Hematopoietic multipotent progenitor cell (in vitro differentiated cells): Measurements from ENCODE around the gene TBCE. TPM values are rescaled to one million over a fixed set of nuclear protein-coding genes. Genes with fewer than 3 reads are reported as not detected.
A peak's percentile ranks its signal among the peaks of the same experiment; 100 is the strongest.

Source experiments
- DNase-seq, 3 donors: peaks; one replicate each; pipeline ENCODE4 v3.0.0-alpha.2; 2011 to 2015; ENCODE audit warnings: low read depth in 2 of 3, low spot score in 2 of 3
- total RNA-seq: library from RNA; depleted of rRNA; stranded (reverse); fragments of >200 nt; gene quantifications from one replicate; pipeline ENCODE4 v1.2.3, GENCODE V29; 2012

Gene TBCE
- total RNA-seq, 1 donor: 11.8 TPM

- no peak for DNase-seq
Measured at GRCh38 chr1:235407419-235407818, 40.2 kb downstream of the TBCE start.

- no peak for DNase-seq
Measured at GRCh38 chr1:235408503-235408960, 41.3 kb downstream of the TBCE start.

GRCh38 chr1:235409042-235409820, 42.0 kb downstream of the TBCE start:
- DNase-seq: no peak

GRCh38 chr1:235410467-235410866, 43.2 kb downstream of the TBCE start:
- DNase-seq: no peak

- DNase-seq: peak in 1 of 3 donors; percentile 13
Measured at GRCh38 chr1:235411489-235412486, 44.6 kb downstream of the TBCE start.

- DNase-seq: peak; percentile 28 to 84 (median 71)
Measured at GRCh38 chr1:235415008-235415904, 48.0 kb downstream of the TBCE start.

GRCh38 chr1:235416662-235417049, 49.4 kb downstream of the TBCE start:
- no peak for DNase-seq

- peak; percentile 47 to 80 (median 61) for DNase-seq
Measured at GRCh38 chr1:235417086-235417697, 50.0 kb downstream of the TBCE start.

GRCh38 chr1:235421751-235422150, 54.5 kb downstream of the TBCE start:
- peak in 2 of 3 donors; percentile 22 to 64 for DNase-seq

- peak in 2 of 3 donors; percentile 21 to 40 for DNase-seq
Measured at GRCh38 chr1:235423214-235423652, 56.0 kb downstream of the TBCE start.

GRCh38 chr1:235424092-235424491, 56.9 kb downstream of the TBCE start:
- peak in 2 of 3 donors; percentile 28 to 61 for DNase-seq

GRCh38 chr1:235425357-235425756, 58.1 kb downstream of the TBCE start:
- DNase-seq: no peak

- no peak for DNase-seq
Measured at GRCh38 chr1:235426143-235426542, 58.9 kb downstream of the TBCE start.

GRCh38 chr1:235426680-235427079, 59.5 kb downstream of the TBCE start:
- DNase-seq: no peak

- DNase-seq: no peak
Measured at GRCh38 chr1:235427447-235427846, 60.2 kb downstream of the TBCE start.

GRCh38 chr1:235429143-235429542, 61.9 kb downstream of the TBCE start:
- no peak for DNase-seq

- no peak for DNase-seq
Measured at GRCh38 chr1:235430991-235431390, 63.8 kb downstream of the TBCE start.

GRCh38 chr1:235434001-235434400, 66.8 kb downstream of the TBCE start:
- no peak for DNase-seq

- DNase-seq: no peak
Measured at GRCh38 chr1:235441159-235441685, 74.0 kb downstream of the TBCE start.
